Measurements from ENCODE around the gene CTF1. TPM values are rescaled to one million over a fixed set of nuclear protein-coding genes. Genes with fewer than 3 reads are reported as not detected.

CTF1 gene
- total RNA-seq, 1 experiment from 2014 or later, result 1.4 TPM

DNA sequence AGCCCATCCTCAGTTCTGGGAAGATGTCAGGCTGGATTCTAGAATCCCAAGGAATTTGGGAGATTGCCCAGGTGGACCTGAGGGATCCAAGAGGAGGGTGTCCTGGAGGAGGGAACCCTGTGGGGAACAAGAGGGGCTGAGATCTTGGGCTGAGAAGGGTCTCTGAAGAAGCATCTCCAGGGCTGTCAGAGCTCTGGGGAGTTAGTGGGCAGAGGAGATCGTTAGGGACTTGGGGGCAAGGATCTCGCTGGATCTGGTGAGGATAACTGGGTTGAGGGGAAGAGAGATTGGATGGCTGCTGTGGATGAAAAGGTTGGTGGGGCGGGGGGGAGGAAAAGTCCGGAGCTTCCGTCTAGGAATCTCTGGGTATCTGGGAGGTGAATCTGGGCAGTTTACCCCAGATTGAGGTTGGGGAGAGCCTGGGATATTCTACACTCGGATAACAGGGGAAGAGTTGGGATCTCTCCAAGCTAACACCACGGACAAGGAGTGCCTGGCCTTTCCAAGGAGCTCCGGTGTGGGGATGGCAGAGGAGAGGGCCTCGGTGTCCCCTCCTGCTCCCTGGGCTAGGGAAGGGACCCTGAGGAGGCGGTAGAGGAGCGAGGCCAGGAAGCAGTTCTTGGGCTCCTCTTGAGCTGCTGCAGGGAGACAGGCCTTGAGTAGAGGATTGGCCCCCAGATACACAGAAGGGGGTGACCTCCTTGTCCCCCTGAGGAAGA is 28.7 kb downstream of the CTF1 start (continued):
- TF ChIP-seq, protein P1, sequence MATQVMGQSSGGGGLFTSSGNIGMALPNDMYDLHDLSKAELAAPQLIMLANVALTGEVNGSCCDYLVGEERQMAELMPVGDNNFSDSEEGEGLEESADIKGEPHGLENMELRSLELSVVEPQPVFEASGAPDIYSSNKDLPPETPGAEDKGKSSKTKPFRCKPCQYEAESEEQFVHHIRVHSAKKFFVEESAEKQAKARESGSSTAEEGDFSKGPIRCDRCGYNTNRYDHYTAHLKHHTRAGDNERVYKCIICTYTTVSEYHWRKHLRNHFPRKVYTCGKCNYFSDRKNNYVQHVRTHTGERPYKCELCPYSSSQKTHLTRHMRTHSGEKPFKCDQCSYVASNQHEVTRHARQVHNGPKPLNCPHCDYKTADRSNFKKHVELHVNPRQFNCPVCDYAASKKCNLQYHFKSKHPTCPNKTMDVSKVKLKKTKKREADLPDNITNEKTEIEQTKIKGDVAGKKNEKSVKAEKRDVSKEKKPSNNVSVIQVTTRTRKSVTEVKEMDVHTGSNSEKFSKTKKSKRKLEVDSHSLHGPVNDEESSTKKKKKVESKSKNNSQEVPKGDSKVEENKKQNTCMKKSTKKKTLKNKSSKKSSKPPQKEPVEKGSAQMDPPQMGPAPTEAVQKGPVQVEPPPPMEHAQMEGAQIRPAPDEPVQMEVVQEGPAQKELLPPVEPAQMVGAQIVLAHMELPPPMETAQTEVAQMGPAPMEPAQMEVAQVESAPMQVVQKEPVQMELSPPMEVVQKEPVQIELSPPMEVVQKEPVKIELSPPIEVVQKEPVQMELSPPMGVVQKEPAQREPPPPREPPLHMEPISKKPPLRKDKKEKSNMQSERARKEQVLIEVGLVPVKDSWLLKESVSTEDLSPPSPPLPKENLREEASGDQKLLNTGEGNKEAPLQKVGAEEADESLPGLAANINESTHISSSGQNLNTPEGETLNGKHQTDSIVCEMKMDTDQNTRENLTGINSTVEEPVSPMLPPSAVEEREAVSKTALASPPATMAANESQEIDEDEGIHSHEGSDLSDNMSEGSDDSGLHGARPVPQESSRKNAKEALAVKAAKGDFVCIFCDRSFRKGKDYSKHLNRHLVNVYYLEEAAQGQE (IDR thresholded peaks at IDR 0.05; ENCODE audit: low read depth), result no peak
- TF ChIP-seq SRF (IDR thresholded peaks at IDR 0.05; ENCODE audit: low read depth), result no peak
- TF ChIP-seq, protein P2, sequence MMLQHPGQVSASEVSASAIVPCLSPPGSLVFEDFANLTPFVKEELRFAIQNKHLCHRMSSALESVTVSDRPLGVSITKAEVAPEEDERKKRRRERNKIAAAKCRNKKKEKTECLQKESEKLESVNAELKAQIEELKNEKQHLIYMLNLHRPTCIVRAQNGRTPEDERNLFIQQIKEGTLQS (IDR thresholded peaks at IDR 0.05), result no peak
- TF ChIP-seq, protein P3, sequence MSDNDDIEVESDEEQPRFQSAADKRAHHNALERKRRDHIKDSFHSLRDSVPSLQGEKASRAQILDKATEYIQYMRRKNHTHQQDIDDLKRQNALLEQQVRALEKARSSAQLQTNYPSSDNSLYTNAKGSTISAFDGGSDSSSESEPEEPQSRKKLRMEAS (IDR thresholded peaks at IDR 0.05), result no peak
- TF ChIP-seq EZH2phosphoT487 (IDR thresholded peaks at IDR 0.05; ENCODE audit: borderline replicate concordance), result no peak

DNA sequence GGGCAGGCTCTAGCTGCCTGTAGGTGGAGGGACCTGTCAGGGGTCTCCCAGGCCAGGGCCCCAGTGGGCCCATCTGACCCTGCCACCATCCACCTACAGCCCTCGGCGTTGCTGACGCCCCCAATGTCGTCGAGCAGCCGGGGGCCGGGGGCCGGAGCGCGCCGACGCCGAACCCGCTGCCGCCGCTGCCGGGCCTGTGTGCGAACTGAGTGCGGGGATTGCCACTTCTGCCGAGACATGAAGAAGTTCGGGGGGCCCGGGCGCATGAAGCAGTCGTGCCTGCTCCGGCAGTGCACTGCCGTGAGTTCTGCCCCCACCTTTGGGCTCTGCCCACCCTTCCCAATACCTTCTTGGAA is 29.2 kb downstream of the CTF1 start:
- no peak overlapping the region for H3K9ac ChIP-seq (ENCODE audit: low read length)
- CTCF ChIA-PET, result interaction anchor here (2.0 kb wide), 1 partner anchor 23 kb away, joined by 5 read pairs; no protein-coding TSS in a partner anchor
- no peak for TF ChIP-seq SRF (IDR thresholded peaks at IDR 0.05; ENCODE audit: low read depth)
- no peak for TF ChIP-seq SP1 (IDR thresholded peaks at IDR 0.05; ENCODE audit: low read depth)
- no peak for TF ChIP-seq TCF7L2 (IDR thresholded peaks at IDR 0.05; ENCODE audit: borderline replicate concordance, extremely low read depth, insufficient read depth, insufficient read length)
- TF ChIP-seq ZFX (IDR thresholded peaks at IDR 0.05), result no peak
- TF ChIP-seq EGR1 (IDR thresholded peaks at IDR 0.05; ENCODE audit: low read depth), result no peak
- TF ChIP-seq ELF1 (IDR thresholded peaks at IDR 0.05; ENCODE audit: borderline replicate concordance, low read depth), result no peak
- TF ChIP-seq CBX3 (IDR thresholded peaks at IDR 0.05; ENCODE audit: low read depth), result no peak
- TF ChIP-seq, protein P3 (IDR thresholded peaks at IDR 0.05), result no peak
- no peak for TF ChIP-seq SIN3A (IDR thresholded peaks at IDR 0.05; ENCODE audit: low read depth)
- TF ChIP-seq, protein P4, sequence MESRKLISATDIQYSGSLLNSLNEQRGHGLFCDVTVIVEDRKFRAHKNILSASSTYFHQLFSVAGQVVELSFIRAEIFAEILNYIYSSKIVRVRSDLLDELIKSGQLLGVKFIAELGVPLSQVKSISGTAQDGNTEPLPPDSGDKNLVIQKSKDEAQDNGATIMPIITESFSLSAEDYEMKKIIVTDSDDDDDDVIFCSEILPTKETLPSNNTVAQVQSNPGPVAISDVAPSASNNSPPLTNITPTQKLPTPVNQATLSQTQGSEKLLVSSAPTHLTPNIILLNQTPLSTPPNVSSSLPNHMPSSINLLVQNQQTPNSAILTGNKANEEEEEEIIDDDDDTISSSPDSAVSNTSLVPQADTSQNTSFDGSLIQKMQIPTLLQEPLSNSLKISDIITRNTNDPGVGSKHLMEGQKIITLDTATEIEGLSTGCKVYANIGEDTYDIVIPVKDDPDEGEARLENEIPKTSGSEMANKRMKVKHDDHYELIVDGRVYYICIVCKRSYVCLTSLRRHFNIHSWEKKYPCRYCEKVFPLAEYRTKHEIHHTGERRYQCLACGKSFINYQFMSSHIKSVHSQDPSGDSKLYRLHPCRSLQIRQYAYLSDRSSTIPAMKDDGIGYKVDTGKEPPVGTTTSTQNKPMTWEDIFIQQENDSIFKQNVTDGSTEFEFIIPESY (IDR thresholded peaks at IDR 0.05; ENCODE audit: extremely low read depth, insufficient replicate concordance, low read length), result no peak
- no peak for TF ChIP-seq POLR2AphosphoS5 (IDR thresholded peaks at IDR 0.05; ENCODE audit: low read depth, low read length)
- TF ChIP-seq, protein P5, sequence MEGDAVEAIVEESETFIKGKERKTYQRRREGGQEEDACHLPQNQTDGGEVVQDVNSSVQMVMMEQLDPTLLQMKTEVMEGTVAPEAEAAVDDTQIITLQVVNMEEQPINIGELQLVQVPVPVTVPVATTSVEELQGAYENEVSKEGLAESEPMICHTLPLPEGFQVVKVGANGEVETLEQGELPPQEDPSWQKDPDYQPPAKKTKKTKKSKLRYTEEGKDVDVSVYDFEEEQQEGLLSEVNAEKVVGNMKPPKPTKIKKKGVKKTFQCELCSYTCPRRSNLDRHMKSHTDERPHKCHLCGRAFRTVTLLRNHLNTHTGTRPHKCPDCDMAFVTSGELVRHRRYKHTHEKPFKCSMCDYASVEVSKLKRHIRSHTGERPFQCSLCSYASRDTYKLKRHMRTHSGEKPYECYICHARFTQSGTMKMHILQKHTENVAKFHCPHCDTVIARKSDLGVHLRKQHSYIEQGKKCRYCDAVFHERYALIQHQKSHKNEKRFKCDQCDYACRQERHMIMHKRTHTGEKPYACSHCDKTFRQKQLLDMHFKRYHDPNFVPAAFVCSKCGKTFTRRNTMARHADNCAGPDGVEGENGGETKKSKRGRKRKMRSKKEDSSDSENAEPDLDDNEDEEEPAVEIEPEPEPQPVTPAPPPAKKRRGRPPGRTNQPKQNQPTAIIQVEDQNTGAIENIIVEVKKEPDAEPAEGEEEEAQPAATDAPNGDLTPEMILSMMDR (IDR thresholded peaks at IDR 0.05 in 2 of 3, conservative IDR thresholded peaks at IDR 0.05 in 1 of 3; ENCODE audit: borderline replicate concordance in 1 of 3, insufficient read depth in 1 of 3, low read depth in 2 of 3, low read length in 2 of 3), result no peak
- no peak for TF ChIP-seq EZH2phosphoT487 (IDR thresholded peaks at IDR 0.05; ENCODE audit: borderline replicate concordance)
- TF ChIP-seq CEBPB (IDR thresholded peaks at IDR 0.05; ENCODE audit: low read depth), result no peak

More for the DNA sequence above, 29.2 kb downstream of the CTF1 start:
- intact Hi-C loops (cut with micrococcal nuclease), result no loop called here
- H3K4me3 ChIP-seq (replicated peaks in 1 of 2; ENCODE audit: low read depth in 1 of 2, low read length in 2 of 2), result no peak overlapping the region
- H3K4me2 ChIP-seq (ENCODE audit: low read length), result peak overlapping the region; percentile 95; the same call in 1 of the 2 replicates
- H3K9me2 ChIP-seq (ENCODE audit: insufficient read depth), result no peaks in the 10 kb centered on the region
- H3K4me1 ChIP-seq (ENCODE audit: control insufficient read depth in 1 of 2, insufficient read depth in 2 of 2, low read length in 2 of 2), result peaks cover 11 to 25% of the 10 kb centered on the region in 2 experiments; a peak in 3 of 4 replicates
- H3K9me3 ChIP-seq (ENCODE audit: control insufficient read depth in 1 of 2, insufficient read depth in 1 of 2, low read depth in 1 of 2, low read length in 2 of 2), result no peaks in the 10 kb centered on the region
- H2AFZ ChIP-seq (ENCODE audit: low read depth, low read length, poor library complexity, severe bottlenecking), result no peak overlapping the region
- H3K27ac ChIP-seq (ENCODE audit: low read depth, low read length), result peak overlapping the region; percentile 67; the same call in 1 of the 2 replicates
- DNase-seq (ENCODE audit: low read depth, low spot score), result no peak
- peaks cover 0 to 8% of the 10 kb centered on the region in 2 experiments; a peak in 3 of 4 replicates for H3K36me3 ChIP-seq (ENCODE audit: control insufficient read depth in 1 of 2, insufficient read depth in 2 of 2, low read length in 2 of 2)
- H3K79me2 ChIP-seq (ENCODE audit: insufficient read depth, low read length), result peaks cover 10% of the 10 kb centered on the region; the same call in 1 of the 2 replicates
- POLR2A ChIA-PET, result no interaction called here
- no TSS peak for BruUV-seq (replicated peaks)
- no peaks in the 10 kb centered on the region for H4K20me1 ChIP-seq (ENCODE audit: insufficient read depth)
- RAD21 ChIA-PET (ENCODE audit: low non-redundant PET in 1 of 2, low total read pairs in 2 of 2, uncharacterized antibody in 2 of 2, unreplicated experiment in 2 of 2), result no interaction called here
- no peak for ATAC-seq
- no peaks in the 10 kb centered on the region for H3K27me3 ChIP-seq (ENCODE audit: insufficient read depth, low read length)

Measured in HCT116 (cell line).